Limb (tissue), 2 donors: ENCODE measurements around the gene PCGF3.
"Not testable (repeated sequence)": the region's sequence is repeated elsewhere in the genome, so short reads cannot be mapped to it uniquely, and the experiment has no call there.

Experiments used
- DNase-seq, 2 donors: peaks; one replicate each; pipeline ENCODE4 v3.0.0-alpha.2; 2016; ENCODE audit errors: extremely low spot score in 2 of 2

The PCGF3 gene

DNA sequence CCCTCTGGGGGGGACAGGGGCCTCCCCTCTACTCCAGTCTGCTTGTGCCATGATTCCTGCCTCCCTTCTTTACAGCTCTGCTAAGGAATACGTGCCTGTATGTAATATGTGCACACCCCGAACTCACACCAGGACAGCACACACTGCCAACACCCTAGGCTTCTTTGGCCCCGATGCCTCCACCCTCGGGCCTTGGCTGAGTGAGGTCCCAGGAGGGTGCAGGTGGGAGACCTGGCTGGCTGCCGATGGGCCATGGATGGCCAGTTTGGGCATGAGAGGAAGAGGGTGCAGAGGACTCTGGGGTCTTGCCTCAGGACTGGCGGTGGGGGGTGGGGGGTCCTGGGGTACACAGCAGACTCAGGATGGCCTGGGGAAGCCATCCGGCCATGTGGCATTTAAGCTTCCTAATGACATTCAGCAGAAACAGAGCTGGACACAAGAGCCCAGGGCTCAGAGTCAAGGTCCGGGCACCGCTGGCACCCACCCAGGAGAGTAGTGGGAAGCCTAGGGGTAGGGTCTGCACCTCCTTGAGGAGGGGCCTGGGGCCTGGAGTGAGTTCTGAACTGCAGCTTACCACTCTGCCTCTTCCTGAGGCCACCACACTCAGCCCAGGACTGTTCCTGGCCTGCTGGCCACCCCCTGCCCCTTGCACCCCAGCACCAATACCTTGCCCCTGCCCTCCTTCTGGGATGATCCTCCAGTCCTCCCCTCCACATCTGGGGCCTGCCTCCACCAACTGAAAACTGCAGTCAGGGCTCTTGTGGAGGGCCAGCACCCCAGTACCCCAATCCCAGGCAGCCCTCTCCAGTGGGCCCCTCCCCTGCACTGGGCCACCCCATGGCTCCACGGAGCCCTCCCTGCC, 2.1 kb upstream of the PCGF3 start:
- no peak for DNase-seq

GRCh38 chr4:704198-704891, 1.3 kb upstream of the PCGF3 start:
- peak in 1 of 2 donors; percentile 59 for DNase-seq

GRCh38 chr4:704971-705277, 708 bp upstream of the PCGF3 start:
- no peak for DNase-seq

- DNase-seq = not testable (repeated sequence)
Measured at GRCh38 chr4:706083-706633, 526 bp downstream of the PCGF3 start.

DNA sequence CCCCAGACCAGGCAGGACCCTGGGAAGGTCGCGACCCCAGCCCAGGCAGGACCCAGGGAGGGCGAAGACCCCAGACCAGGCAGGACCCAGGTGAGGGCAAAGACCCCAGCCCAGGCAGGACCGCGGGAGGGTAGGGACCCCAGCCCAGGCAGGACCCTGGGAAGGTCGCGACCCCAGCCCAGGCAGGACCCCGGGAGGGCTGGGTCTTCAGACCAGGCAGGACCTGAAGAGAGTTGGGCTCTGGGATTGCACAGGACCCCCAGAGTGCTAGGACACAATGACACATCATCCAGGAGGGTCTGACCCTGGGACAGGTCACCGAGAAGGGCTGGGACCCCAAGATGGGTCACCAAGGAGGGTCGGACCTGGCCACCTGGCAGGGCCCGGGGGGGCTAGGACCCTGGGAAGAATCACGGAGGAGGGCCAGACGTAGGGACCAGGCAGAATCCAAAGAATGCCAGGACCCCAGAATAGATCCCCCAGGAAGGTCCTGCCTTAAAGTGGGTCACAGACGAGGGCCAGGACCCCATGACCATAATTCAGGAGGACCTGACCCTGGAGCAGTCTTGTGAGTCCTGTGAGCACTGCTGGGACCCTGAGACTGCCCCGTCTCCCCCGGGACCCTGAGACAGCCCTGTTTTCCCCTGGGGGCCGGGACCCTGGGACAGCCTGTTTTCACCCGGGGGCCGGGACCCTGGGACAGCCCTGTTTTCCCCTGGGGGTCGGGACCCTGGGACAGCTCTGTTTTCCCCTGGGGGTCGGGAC, 1.4 kb downstream of the PCGF3 start:
- no peak for DNase-seq

DNA sequence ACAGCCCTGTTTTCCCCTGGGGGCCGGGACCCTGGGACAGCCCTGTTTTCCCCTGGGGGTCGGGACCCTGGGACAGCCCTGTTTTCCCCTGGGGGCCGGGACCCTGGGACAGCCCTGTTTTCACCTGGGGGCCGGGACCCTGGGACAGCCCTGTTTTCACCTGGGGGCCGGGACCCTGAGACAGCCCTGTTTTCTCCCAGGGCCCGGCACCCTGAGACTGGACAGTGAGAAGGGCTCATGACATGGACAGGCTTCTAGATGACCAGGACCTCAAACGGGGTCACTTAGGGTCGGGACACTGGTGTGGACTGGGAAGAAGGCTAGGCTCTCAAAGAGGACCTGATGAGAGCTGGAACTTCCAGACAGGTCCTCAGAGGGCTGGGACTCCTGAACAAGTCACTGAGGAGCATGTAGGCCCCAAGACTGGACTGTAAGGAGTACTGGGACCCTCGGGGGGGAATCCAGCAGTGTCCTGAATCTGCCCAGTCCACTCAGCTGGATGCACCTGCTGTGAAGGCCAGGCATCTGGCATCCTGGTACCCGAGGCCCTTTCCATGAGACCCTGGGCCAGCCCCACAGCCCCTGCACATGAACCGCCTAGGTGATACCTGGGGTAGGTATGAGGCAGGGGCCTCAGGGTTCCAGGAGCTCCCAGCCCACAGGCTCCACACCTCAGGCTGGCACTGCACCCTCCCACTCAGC, 2.4 kb downstream of the PCGF3 start:
- no peak for DNase-seq

- no peak for DNase-seq
Measured at GRCh38 chr4:708631-708933, 3.0 kb downstream of the PCGF3 start.

DNA sequence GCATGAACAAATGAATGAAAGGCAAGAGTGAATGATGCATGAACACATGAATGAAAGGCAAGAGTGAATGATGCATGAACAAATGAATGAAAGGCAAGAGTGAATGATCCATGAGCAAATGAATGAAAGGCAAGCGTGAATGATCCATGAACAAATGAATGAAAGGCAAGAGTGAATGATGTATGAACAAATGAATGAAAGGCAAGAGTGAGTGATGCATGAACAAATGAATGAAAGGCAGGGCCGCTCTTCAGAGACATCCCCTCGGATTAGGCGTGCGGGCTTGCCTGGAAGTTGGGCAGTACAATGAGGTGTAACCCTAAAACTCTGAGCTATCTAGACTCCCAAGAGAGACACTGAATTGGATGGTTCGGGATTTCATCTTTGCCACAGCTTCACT, 3.7 kb downstream of the PCGF3 start:
- no peak for DNase-seq

- no peak for DNase-seq
Measured at GRCh38 chr4:710116-710515, 4.5 kb downstream of the PCGF3 start.

DNA sequence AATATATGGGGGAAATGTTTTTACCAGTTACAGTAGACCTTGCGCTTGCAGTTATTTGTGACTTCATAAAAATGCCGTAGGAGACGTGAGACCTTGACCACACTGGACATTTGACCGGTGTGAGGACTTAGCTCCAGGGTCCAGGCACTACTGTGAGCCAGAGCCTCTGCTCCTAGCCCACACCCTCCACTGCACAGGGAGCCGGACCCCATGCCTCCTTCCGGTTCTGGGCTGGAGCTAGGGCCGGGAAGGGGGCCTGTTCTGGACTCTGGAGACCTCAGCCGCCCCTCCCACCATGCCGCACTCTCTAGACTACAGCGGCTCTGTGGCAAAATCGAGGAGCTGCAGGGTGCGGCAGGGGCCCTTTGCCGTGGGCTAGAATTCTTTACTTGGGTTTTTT, 5.3 kb downstream of the PCGF3 start:
- no peak for DNase-seq

- no peak for DNase-seq
Measured at GRCh38 chr4:712093-712492, 6.5 kb downstream of the PCGF3 start.

- DNase-seq = no peak
Measured at GRCh38 chr4:712916-713632, 7.4 kb downstream of the PCGF3 start.

GRCh38 chr4:714087-714486, 8.5 kb downstream of the PCGF3 start:
- no peak for DNase-seq

GRCh38 chr4:717601-718320, 12.1 kb downstream of the PCGF3 start:
- DNase-seq = no peak

GRCh38 chr4:718460-718859, 12.8 kb downstream of the PCGF3 start:
- DNase-seq = no peak

GRCh38 chr4:720111-720860, 14.7 kb downstream of the PCGF3 start:
- DNase-seq = no peak

- no peak for DNase-seq
Measured at GRCh38 chr4:721261-722168, 15.9 kb downstream of the PCGF3 start.

DNA sequence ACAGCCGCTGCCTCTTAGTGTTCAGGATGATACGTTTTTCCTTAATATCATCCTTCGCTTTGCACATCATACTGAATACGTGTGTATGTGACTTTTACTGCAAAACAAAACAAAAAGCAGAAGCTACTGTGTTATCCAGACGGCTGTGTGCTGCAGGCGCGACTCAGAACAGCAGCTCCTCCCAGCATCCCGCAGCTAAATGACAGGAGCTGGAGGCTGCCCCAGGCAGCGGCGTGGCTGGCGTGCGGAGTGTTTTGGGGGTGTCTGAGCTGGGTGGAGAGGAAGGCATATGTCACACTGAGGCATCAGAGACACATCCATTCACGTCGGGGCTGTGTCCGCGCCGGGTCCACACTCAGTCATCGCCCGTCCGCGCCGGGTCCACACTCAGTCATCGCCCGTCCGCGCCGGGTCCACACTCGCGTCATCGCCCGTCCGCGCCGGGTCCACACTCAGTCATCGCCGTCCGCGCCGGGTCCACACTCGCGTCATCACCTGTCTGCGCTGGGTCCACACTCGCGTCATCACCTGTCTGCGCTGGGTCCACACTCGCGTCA, 16.6 kb downstream of the PCGF3 start:
- DNase-seq = no peak
